ENCODE data around the gene FAXDC2. TPM values are rescaled to one million over a fixed set of nuclear protein-coding genes. Genes with fewer than 3 reads are reported as not detected.
A peak's percentile ranks its signal among the peaks of the same experiment; 100 is the strongest.

Gene FAXDC2
- total and polyA plus RNA-seq, 9 of the 15 experiments (the other 6 are each of a cell fraction or from before 2014, with no cell fraction given) = 2.4 to 30.0 (median 9.9) TPM

- FAIRE-seq (no peak), ATAC-seq (no peak), DNase-seq (ENCODE audit: extremely low read depth in 1 of 4, low spot score in 3 of 4) (peak in 1 of 4 experiments; percentile 10)
- peaks cover 31% of the 10 kb centered on the region for H3K79me2 ChIP-seq (ENCODE audit: control insufficient read depth, insufficient read depth, low read length)
- intact Hi-C loops (cut with micrococcal nuclease) = no loop called here
- 0 out of 4 replicates have a peak overlapping the region, but pooled peaks of 1 of the 2 experiments have one; percentile 7 for H3K9ac ChIP-seq (ENCODE audit: insufficient read depth in 1 of 2, low read depth in 2 of 2, low read length in 2 of 2)
- H3K27ac ChIP-seq (ENCODE audit: extremely low read depth, low read depth, low read length) = no peak overlapping the region; the same call in 2 of the 3 replicates
- H3K9me1 ChIP-seq (ENCODE audit: control insufficient read depth, insufficient read depth, low read length) = no peaks in the 10 kb centered on the region
- no peak overlapping the region for H3K4me2 ChIP-seq (ENCODE audit: insufficient read depth, low read length)
- CTCF ChIA-PET (ENCODE audit: low intra/inter-chr PET ratio) = no interaction called here
- 73% methylated on average over 4 of the region's 4 CpGs for WGBS (ENCODE audit: insufficient coverage, low coverage, missing lambda C conversion rate)
- H3K36me3 ChIP-seq (ENCODE audit: control insufficient read depth, insufficient read depth, low read length) = peaks cover 54% of the 10 kb centered on the region
- H3K4me3 ChIP-seq = no peak overlapping the region
- POLR2A ChIA-PET = interaction anchor here (0.9 to 1.2 kb wide), 3 partner anchors 9 to 25 kb away, joined by 3 to 5 read pairs (median 3); no protein-coding TSS in a partner anchor
- H2AFZ ChIP-seq (ENCODE audit: low read depth, low read length) = no peak overlapping the region
- H3K4me1 ChIP-seq (replicated peaks in 1 of 2; ENCODE audit: control insufficient read depth in 2 of 2, insufficient read depth in 2 of 2, low read length in 2 of 2) = peaks cover 11 to 16% of the 10 kb centered on the region in 2 experiments; a peak in 4 of 5 replicates
- in situ Hi-C loops (cut with MboI) = no loop called here
- H4K20me1 ChIP-seq (replicated peaks; ENCODE audit: control insufficient read depth, insufficient read depth, low read length) = no peaks in the 10 kb centered on the region
- BruUV-seq (replicated peaks) = no TSS peak
- no peaks in the 10 kb centered on the region for H3K9me3 ChIP-seq (replicated peaks; ENCODE audit: control insufficient read depth, insufficient read depth, low read depth, low read length)
- H3K27me3 ChIP-seq (ENCODE audit: control insufficient read depth in 2 of 2, insufficient read depth in 2 of 2, low read length in 2 of 2) = no peaks in the 10 kb centered on the region
- TF ChIP-seq ZNF699 (CRISPR knock-in tag; IDR thresholded peaks at IDR 0.05; ENCODE audit: insufficient replicate concordance) (no peak), XRCC5 (IDR thresholded peaks at IDR 0.05; ENCODE audit: low read depth, low read length) (no peak), RHOXF2B (CRISPR knock-in tag; conservative IDR thresholded peaks at IDR 0.05) (no peak), ZNF316 (IDR thresholded peaks at IDR 0.05) (no peak), MAX (CRISPR knock-in tag; IDR thresholded peaks at IDR 0.05) (no peak), MEIS2 (IDR thresholded peaks at IDR 0.05; ENCODE audit: partially characterized antibody) (no peak), MEF2A (IDR thresholded peaks at IDR 0.05; ENCODE audit: control insufficient read depth, low read depth, low read length) (no peak), E2F8 (IDR thresholded peaks at IDR 0.05; ENCODE audit: low read depth, partially characterized antibody) (no peak), HMG20B (CRISPR knock-in tag; IDR thresholded peaks at IDR 0.05) (no peak), POLR3A (IDR thresholded peaks at IDR 0.05; ENCODE audit: borderline replicate concordance, extremely low read depth, insufficient read depth, insufficient read length) (no peak), PCBP1 (IDR thresholded peaks at IDR 0.05; ENCODE audit: low read depth, low read length, poor library complexity, severe bottlenecking) (no peak), CSDE1 (IDR thresholded peaks at IDR 0.05) (no peak), TFE3 (CRISPR knock-in tag; IDR thresholded peaks at IDR 0.05) (no peak), MXD1 (CRISPR knock-in tag; IDR thresholded peaks at IDR 0.05; ENCODE audit: borderline replicate concordance, poor library complexity, severe bottlenecking) (no peak)
- TF ChIP-seq, protein P1, sequence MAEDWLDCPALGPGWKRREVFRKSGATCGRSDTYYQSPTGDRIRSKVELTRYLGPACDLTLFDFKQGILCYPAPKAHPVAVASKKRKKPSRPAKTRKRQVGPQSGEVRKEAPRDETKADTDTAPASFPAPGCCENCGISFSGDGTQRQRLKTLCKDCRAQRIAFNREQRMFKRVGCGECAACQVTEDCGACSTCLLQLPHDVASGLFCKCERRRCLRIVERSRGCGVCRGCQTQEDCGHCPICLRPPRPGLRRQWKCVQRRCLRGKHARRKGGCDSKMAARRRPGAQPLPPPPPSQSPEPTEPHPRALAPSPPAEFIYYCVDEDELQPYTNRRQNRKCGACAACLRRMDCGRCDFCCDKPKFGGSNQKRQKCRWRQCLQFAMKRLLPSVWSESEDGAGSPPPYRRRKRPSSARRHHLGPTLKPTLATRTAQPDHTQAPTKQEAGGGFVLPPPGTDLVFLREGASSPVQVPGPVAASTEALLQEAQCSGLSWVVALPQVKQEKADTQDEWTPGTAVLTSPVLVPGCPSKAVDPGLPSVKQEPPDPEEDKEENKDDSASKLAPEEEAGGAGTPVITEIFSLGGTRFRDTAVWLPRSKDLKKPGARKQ (CRISPR knock-in tag; IDR thresholded peaks at IDR 0.05) = no peak
Measured at GRCh38 chr5:154829589-154830218, 20.7 kb downstream of the FAXDC2 start.

Data from K562 (cell line).